ENCODE measurements around the gene WDR6.
A peak's percentile ranks its signal among the peaks of the same experiment; 100 is the strongest.

WDR6 gene

DNA sequence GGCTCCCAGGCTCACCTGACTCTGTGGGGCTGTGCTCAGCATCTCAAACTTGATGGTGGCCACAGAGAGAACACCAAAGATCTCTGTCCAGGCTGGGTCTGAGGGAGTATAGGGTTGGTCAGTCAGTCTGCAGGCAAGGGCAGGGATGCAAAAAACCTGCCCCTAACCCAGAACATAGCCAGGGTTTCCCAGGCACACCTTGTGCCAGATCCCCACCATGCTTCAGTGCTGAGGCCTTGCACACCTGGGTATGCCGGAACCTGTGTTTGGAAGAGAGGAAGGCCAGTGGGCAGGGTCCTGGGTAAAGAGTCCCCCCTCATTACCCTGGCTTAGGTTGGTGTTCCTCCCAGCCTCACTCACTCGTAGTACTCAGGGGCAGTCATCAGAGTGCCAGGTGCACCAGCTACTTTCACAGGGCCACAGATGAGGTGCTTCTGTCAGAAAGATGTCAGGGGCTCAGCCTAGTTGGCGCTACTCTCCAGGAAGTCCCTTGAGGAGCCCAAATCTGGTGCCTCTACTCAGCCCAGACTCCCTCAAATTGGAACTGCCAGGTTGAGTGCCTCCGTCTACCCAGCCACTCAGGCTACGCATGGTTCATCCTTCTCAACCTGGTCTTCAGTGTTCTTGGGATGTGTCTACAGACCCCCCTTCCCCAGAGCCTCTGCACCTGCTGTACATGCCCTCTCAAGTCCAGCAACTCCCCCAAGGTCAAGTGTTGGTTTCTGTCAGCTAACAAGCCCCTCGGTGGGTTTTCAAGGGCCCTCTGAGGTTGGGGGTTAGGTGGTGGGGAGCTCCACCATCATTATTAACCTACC, 9.4 kb downstream of the WDR6 start:
- Histone ChIP-seq H3K36me3 (replicated peaks in 1 of 2; ENCODE audit: control insufficient read depth in 2 of 2, insufficient read depth in 2 of 2, low read length in 2 of 2) (peaks cover 52 to 56% of the 10 kb centered on the region in 2 donors), H3K9me3 (replicated peaks in 1 of 2; ENCODE audit: control insufficient read depth in 2 of 2, insufficient read depth in 1 of 2, low read depth in 1 of 2, low read length in 2 of 2) (no peaks in the 10 kb centered on the region), H3K4ac (ENCODE audit: low read length) (peak overlapping the region; percentile 19), H3K4me3 (ENCODE audit: low read length in 2 of 2) (peak overlapping the region in 1 of 2 donors; percentile 8), H3K79me1 (ENCODE audit: low read depth, low read length) (peaks cover 32% of the 10 kb centered on the region), H3K23ac (ENCODE audit: low read depth, low read length, poor library complexity) (peak overlapping the region; percentile 6), H4K91ac (ENCODE audit: low read depth, low read length, poor library complexity) (no peak overlapping the region), H3K27me3 (ENCODE audit: control insufficient read depth in 3 of 3, insufficient read depth in 3 of 3, low read depth in 1 of 3, low read length in 3 of 3) (no peaks in the 10 kb centered on the region), H3K14ac (ENCODE audit: low read length) (no peak overlapping the region), H2AK5ac (ENCODE audit: low read depth, low read length) (no peak overlapping the region), H2BK120ac (ENCODE audit: low read depth, low read length) (no peak overlapping the region), H2AFZ (ENCODE audit: low read length) (no peak overlapping the region), H4K8ac (ENCODE audit: low read depth, low read length) (no peak overlapping the region), H3K27ac (replicated peaks; ENCODE audit: low read length) (no peak overlapping the region), H2BK15ac (ENCODE audit: low read length) (no peak overlapping the region), H3K18ac (ENCODE audit: low read length) (peak overlapping the region; percentile 18), H2BK12ac (ENCODE audit: low read length) (no peak overlapping the region), H3K9ac (ENCODE audit: low read depth, low read length, poor library complexity) (no peak overlapping the region), H3K4me2 (ENCODE audit: insufficient read depth, low read length, poor library complexity, severe bottlenecking) (no peak overlapping the region), H2BK5ac (ENCODE audit: low read length) (peak overlapping the region; percentile 20), H3K4me1 (ENCODE audit: control insufficient read depth in 2 of 2, insufficient read depth in 1 of 2, low read depth in 1 of 2, low read length in 2 of 2) (peaks cover 13 to 14% of the 10 kb centered on the region in 2 donors)
- WGBS, 2 donors (ENCODE audit: extremely low coverage in 2 of 2, insufficient read length in 2 of 2, insufficient replicate concordance in 1 of 2) = no CpG with 5 or more reads among the region's 6 CpGs
- DNase-seq (ENCODE audit: low spot score) = no peak

DNA sequence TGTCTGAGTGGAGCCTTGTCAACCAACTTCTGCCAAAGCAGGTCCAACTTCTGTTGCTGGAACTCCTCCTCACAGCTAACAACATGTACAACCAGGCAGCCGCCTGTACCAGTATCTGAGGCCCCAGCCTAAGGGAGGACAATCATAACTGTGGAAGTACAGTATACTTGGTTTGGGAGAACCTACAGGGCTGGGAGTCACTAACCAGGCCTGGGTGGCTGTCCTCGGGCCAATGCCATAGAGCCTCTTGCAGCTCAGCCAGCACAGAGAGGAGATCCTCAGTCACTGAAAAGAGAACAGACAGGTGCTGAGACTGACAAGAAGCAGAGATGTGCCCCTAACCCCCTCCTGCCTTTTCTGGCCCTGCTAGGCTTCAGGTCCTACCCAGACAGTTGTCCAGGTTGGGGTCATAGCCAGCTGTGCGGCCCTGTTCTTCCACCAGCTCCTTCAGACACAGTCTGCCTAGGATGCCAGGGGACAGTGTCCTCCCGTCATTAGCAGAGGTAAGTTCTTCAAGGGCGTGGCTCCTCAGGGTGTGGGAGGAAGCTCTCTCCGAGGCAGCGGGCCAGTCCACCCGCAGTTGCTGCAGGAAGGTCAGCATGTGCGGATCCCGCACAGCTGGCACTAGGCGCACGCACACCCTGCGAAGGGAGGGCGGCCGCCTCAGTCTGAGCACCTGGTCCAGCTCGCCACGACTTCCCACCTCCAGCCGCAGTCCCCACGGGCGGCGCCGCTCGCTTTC, 10.2 kb downstream of the WDR6 start:
- Histone ChIP-seq H3K4ac (ENCODE audit: low read length) (no peak overlapping the region), H3K9ac (ENCODE audit: low read depth, low read length, poor library complexity) (peak overlapping the region; percentile 95), H3K79me1 (ENCODE audit: low read depth, low read length) (peaks cover 28% of the 10 kb centered on the region), H3K14ac (ENCODE audit: low read length) (no peak overlapping the region), H2BK120ac (ENCODE audit: low read depth, low read length) (no peak overlapping the region), H2BK12ac (ENCODE audit: low read length) (no peak overlapping the region), H2AK5ac (ENCODE audit: low read depth, low read length) (peak overlapping the region; percentile 73), H3K18ac (ENCODE audit: low read length) (peak overlapping the region; percentile 13), H4K91ac (ENCODE audit: low read depth, low read length, poor library complexity) (no peak overlapping the region), H2AFZ (ENCODE audit: low read length) (peak overlapping the region; percentile 92), H2BK15ac (ENCODE audit: low read length) (peak overlapping the region; percentile 63), H3K23ac (ENCODE audit: low read depth, low read length, poor library complexity) (peak overlapping the region; percentile 97), H3K9me3 (replicated peaks in 1 of 2; ENCODE audit: control insufficient read depth in 2 of 2, insufficient read depth in 1 of 2, low read depth in 1 of 2, low read length in 2 of 2) (no peaks in the 10 kb centered on the region), H3K4me3 (ENCODE audit: low read length in 2 of 2) (peak overlapping the region; percentile 91 to 98), H3K4me1 (ENCODE audit: control insufficient read depth in 2 of 2, insufficient read depth in 1 of 2, low read depth in 1 of 2, low read length in 2 of 2) (peaks cover 14% of the 10 kb centered on the region in 2 donors), H4K8ac (ENCODE audit: low read depth, low read length) (no peak overlapping the region), H2BK5ac (ENCODE audit: low read length) (peak overlapping the region; percentile 71), H3K27me3 (ENCODE audit: control insufficient read depth in 3 of 3, insufficient read depth in 3 of 3, low read depth in 1 of 3, low read length in 3 of 3) (no peaks in the 10 kb centered on the region), H3K27ac (replicated peaks; ENCODE audit: low read length) (no peak overlapping the region), H3K4me2 (ENCODE audit: insufficient read depth, low read length, poor library complexity, severe bottlenecking) (peak overlapping the region; percentile 71), H3K36me3 (replicated peaks in 1 of 2; ENCODE audit: control insufficient read depth in 2 of 2, insufficient read depth in 2 of 2, low read length in 2 of 2) (peaks cover 44 to 49% of the 10 kb centered on the region in 2 donors)
- WGBS, 2 donors (ENCODE audit: extremely low coverage in 2 of 2, insufficient read length in 2 of 2, insufficient replicate concordance in 1 of 2) = no CpG with 5 or more reads among the region's 23 CpGs
- no peak for DNase-seq (ENCODE audit: low spot score)

DNA sequence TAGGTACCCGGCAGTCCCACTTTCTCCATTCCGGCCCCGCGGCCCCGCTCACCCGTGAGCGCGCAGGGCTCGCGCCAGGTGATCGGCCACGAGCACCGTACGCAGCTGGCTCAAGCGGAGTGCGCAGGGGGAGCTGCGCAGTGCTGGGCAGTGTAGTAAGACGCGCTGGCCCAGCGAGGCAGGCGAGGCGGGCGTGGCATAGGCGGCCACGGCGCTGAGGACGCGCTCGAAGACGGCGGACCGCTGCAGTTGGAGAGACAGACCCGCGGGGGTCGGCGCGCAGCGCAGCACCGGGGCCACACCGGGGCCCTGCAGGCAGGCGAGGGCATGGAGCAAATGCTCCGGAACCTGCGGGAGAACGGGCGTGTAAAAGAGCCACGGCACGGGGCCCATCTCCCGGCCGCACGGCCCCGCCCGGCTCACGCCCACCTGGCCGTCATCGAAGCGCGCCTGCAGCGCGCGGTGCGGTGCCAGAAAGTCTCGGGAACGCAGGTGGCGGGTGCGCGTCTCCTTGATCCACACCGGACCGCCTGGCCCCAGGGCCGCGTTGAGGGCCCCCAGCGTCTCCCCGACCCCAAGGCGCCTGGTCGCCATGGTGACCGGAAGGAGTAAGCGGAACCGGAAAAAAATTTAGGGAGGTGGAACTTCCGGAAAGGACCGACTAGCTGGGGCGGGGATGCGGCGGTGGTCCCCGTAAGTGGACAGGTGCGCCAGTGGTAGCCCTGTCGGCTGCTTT, 10.9 kb downstream of the WDR6 start, which contains the start of gene DALRD3:
DALRD3 (minus strand) TSS at position 610 of the 736 bp plus-strand sequence; CDS start at position 594, 16 bp downstream.
- H3K9ac ChIP-seq (ENCODE audit: low read depth, low read length, poor library complexity) = peak within 1 kb of the TSS; percentile 95
- H3K14ac ChIP-seq (ENCODE audit: low read length) = peak within 1 kb of the TSS; percentile 66
- no peak within 1 kb of the TSS for H4K91ac ChIP-seq (ENCODE audit: low read depth, low read length, poor library complexity)
- no CpG with 5 or more reads among the region's 85 CpGs for WGBS, 2 donors (ENCODE audit: extremely low coverage in 2 of 2, insufficient read length in 2 of 2, insufficient replicate concordance in 1 of 2)
- no peak within 1 kb of the TSS for H4K8ac ChIP-seq (ENCODE audit: low read depth, low read length)
- peak; percentile 56 for DNase-seq (ENCODE audit: low spot score)
- H2AFZ ChIP-seq (ENCODE audit: low read length) = peak within 1 kb of the TSS; percentile 92
- H3K4me1 ChIP-seq (ENCODE audit: control insufficient read depth in 2 of 2, insufficient read depth in 1 of 2, low read depth in 1 of 2, low read length in 2 of 2) = peaks cover 21% of the 10 kb centered on the region in 2 donors
- H3K27ac ChIP-seq (replicated peaks; ENCODE audit: low read length) = peak within 1 kb of the TSS; percentile 55
- no peak within 1 kb of the TSS for H2BK12ac ChIP-seq (ENCODE audit: low read length)
- peak within 1 kb of the TSS; percentile 71 for H2BK5ac ChIP-seq (ENCODE audit: low read length)
- H3K36me3 ChIP-seq (replicated peaks in 1 of 2; ENCODE audit: control insufficient read depth in 2 of 2, insufficient read depth in 2 of 2, low read length in 2 of 2) = peaks cover 40 to 48% of the 10 kb centered on the region in 2 donors
- no peaks in the 10 kb centered on the region for H3K27me3 ChIP-seq (ENCODE audit: control insufficient read depth in 3 of 3, insufficient read depth in 3 of 3, low read depth in 1 of 3, low read length in 3 of 3)
- no peaks in the 10 kb centered on the region for H3K9me3 ChIP-seq (replicated peaks in 1 of 2; ENCODE audit: control insufficient read depth in 2 of 2, insufficient read depth in 1 of 2, low read depth in 1 of 2, low read length in 2 of 2)
- peak within 1 kb of the TSS; percentile 63 for H2BK15ac ChIP-seq (ENCODE audit: low read length)
- H3K18ac ChIP-seq (ENCODE audit: low read length) = peak within 1 kb of the TSS; percentile 85
- peak within 1 kb of the TSS; percentile 97 for H3K23ac ChIP-seq (ENCODE audit: low read depth, low read length, poor library complexity)
- peaks cover 29% of the 10 kb centered on the region for H3K79me1 ChIP-seq (ENCODE audit: low read depth, low read length)
- H3K4me2 ChIP-seq (ENCODE audit: insufficient read depth, low read length, poor library complexity, severe bottlenecking) = peak within 1 kb of the TSS; percentile 71
- H3K4me3 ChIP-seq (ENCODE audit: low read length in 2 of 2) = peak within 1 kb of the TSS; percentile 91 to 98
- peak within 1 kb of the TSS; percentile 73 for H2AK5ac ChIP-seq (ENCODE audit: low read depth, low read length)
- no peak within 1 kb of the TSS for H3K4ac ChIP-seq (ENCODE audit: low read length)
- no peak within 1 kb of the TSS for H2BK120ac ChIP-seq (ENCODE audit: low read depth, low read length)
